Left lung (tissue), 10 donors: Measurements from ENCODE around the gene STON1. TPM values are rescaled to one million over a fixed set of nuclear protein-coding genes. Genes with fewer than 3 reads are reported as not detected.
A peak's percentile ranks its signal among the peaks of the same experiment; 100 is the strongest.
"Not testable (repeated sequence)": the region's sequence is repeated elsewhere in the genome, so short reads cannot be mapped to it uniquely, and the experiment has no call there.

Source experiments
- ATAC-seq: fragments of 200-7000 bp; cut with Tn5 transposase; one replicate; pipeline ENCODE4 v1.9.1; 2020; ENCODE audit warnings: moderate library complexity
- DNase-seq, 4 donors: peaks; one replicate each; pipeline ENCODE4 v3.0.0-alpha.2; 2013 to 2020
- H3K27ac ChIP-seq, 2 donors: fragments of 200-600 bp; sonication (generic) in 1 of 2; one replicate each; pipeline versions ENCODE4 v1.5.0 to v1.8.0; 2020 to 2021
- H3K27me3 ChIP-seq, 2 donors: fragments of 200-600 bp; sonication (generic) in 1 of 2; one replicate each; pipeline versions ENCODE4 v1.5.0 to v1.8.0; 2020 to 2021
- H3K36me3 ChIP-seq, 2 donors: fragments of 200-600 bp; sonication (generic) in 1 of 2; one replicate each; pipeline versions ENCODE4 v1.5.0 to v1.8.0; 2020 to 2021
- H3K4me1 ChIP-seq, 2 donors: fragments of 200-600 bp; one replicate each; pipeline ENCODE4 v1.8.0; 2021
- H3K4me3 ChIP-seq, 2 donors: fragments of 200-600 bp; sonication (generic) in 1 of 2; one replicate each; pipeline versions ENCODE4 v1.5.0 to v1.8.0; 2020 to 2021; ENCODE audit warnings: mild to moderate bottlenecking in 1 of 2
- H3K9me3 ChIP-seq, 2 donors: fragments of 200-600 bp; sonication (generic) in 1 of 2; one replicate each; pipeline versions ENCODE4 v1.5.0 to v1.8.0; 2020 to 2021
- intact Hi-C, 2 donors: fragments of 100-400 bp; cut with DNase I; formaldehyde crosslinking; loops; one replicate each; pipeline versions ENCODE4 v1.11.2 to v1.14.2; 2022
- polyA plus RNA-seq, 6 donors: library from polyadenylated mRNA; unstranded; fragments of 120-200 nt; gene quantifications; one replicate each; pipeline ENCODE4 v1.2.1, GENCODE V29; 2013; ENCODE audit not compliant: insufficient read length in 6 of 6
- total RNA-seq, 2 donors: library from RNA; stranded (reverse); fragmentation: NEBNext Ultra II Directional; extraction: Animal tissue kit (Norgen Biotek cat#: 25700); gene quantifications; one replicate each; pipeline ENCODE4 v1.2.1, GENCODE V29; 2021
- TF ChIP-seq, protein P1 (sequence below), 2 donors: fragments of 200-600 bp; sonication (generic) in 1 of 2; IDR thresholded peaks; one replicate each; pipeline versions ENCODE4 v1.5.0 to v1.8.0; 2021; ENCODE audit warnings: antibody characterized with exemption in 2 of 2
- donor health status: DM: no; HTN: yes; CAD: no.
- donor health status: DM: no; HTN: no; CAD: no.

Gene STON1
- total and polyA plus RNA-seq, 8 donors: 12.4 to 24.3 (median 19.2) TPM

DNA sequence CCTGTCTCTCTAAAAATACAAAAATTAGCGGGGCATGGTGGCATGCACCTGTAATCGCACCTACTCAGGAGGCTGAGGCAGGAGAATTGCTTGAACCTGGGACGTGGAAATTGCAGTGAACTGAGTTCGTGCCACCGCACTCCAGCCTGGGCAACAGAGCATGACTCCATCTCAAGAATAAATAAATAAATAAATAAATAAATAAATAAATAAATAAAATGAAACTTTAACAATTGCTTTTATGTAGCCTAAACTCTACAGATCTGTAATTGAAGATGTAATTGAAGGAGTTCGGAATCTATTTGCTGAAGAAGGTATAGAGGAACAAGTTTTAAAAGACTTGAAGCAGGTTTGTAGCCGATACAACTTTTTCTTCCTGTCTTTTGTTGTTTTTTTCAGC lies 90.7 kb downstream of the STON1 start:
- ATAC-seq (no peak), DNase-seq (no peak)
- Histone ChIP-seq H3K9me3 (no peaks in the 10 kb centered on the region), H3K27ac (no peak overlapping the region), H3K27me3 (no peaks in the 10 kb centered on the region), H3K4me1 (no peaks in the 10 kb centered on the region), H3K4me3 (no peak overlapping the region), H3K36me3 (no peaks in the 10 kb centered on the region)
- intact Hi-C loops: no loop called here
- TF ChIP-seq, protein P1, sequence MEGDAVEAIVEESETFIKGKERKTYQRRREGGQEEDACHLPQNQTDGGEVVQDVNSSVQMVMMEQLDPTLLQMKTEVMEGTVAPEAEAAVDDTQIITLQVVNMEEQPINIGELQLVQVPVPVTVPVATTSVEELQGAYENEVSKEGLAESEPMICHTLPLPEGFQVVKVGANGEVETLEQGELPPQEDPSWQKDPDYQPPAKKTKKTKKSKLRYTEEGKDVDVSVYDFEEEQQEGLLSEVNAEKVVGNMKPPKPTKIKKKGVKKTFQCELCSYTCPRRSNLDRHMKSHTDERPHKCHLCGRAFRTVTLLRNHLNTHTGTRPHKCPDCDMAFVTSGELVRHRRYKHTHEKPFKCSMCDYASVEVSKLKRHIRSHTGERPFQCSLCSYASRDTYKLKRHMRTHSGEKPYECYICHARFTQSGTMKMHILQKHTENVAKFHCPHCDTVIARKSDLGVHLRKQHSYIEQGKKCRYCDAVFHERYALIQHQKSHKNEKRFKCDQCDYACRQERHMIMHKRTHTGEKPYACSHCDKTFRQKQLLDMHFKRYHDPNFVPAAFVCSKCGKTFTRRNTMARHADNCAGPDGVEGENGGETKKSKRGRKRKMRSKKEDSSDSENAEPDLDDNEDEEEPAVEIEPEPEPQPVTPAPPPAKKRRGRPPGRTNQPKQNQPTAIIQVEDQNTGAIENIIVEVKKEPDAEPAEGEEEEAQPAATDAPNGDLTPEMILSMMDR (IDR thresholded peaks at IDR 0.05): no peak

DNA sequence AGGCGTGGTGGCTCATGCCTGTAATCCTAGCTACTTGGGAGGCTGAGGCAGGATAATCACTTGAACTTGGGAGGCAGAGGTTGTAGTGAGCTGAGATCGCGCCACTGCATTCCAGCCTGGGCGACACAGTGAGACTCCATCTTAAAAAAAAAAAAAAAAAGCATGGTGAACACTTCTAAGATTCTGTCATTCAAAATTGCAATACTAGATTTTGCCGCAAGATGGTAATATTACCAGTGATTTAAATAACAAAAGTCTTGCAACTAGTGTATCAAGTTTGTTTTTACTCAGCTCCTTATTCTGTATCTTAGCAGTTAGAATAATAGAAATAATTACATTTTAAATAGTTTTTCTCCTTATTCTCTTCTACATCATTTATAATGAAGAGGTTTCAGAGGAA lies 92.7 kb downstream of the STON1 start:
- DNase-seq, H3K27me3 ChIP-seq, ATAC-seq, H3K9me3 ChIP-seq, H3K4me1 ChIP-seq, intact Hi-C loops, H3K36me3 ChIP-seq, H3K27ac ChIP-seq, H3K4me3 ChIP-seq: not testable (repeated sequence)

DNA sequence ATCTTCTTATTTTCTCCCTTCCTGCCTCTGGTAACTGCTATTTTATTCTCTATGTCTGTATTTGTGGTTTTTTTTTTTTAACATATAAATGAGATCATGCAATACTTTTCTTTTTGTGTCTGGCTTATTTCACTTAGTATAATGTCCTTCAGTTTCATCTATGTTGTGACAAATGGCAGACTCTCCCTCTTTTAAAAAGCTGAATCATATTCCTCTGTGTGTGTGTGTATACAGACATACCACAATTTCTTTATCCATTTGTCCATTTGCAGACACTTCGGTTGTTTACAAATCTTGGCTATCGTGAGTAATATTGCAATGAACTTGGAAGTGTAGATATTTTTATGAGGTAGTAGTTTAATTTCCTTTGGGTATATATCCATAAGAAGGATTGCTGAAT lies 94.7 kb downstream of the STON1 start:
- Histone ChIP-seq H3K36me3 (no peaks in the 10 kb centered on the region), H3K27ac (no peak overlapping the region), H3K27me3 (no peaks in the 10 kb centered on the region), H3K4me3 (no peak overlapping the region), H3K4me1 (no peaks in the 10 kb centered on the region), H3K9me3 (peaks cover 0 to 9% of the 10 kb centered on the region in 2 donors)
- ATAC-seq (no peak), DNase-seq (no peak)
- TF ChIP-seq, protein P1 (IDR thresholded peaks at IDR 0.05): no peak
- intact Hi-C loops: no loop called here

DNA sequence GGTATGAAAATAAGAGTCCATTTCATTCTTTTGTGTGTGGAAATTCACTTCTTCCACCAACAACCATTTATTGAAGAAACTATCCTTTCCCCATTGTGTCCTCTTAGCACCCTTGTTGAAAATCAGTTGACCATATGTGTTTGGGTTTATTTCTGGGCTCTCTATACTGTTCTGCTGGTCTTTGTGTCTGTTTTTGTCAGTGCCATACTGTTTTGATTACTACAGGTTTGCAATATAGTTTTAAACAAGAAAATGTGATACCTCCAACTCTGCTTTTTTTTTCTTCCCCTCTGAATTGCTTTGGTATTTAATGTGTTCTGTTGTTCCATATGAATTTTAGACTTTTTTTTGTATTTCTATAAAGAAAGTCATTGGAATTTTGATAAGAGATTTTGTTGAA lies 96.1 kb downstream of the STON1 start:
- Histone ChIP-seq H3K9me3 (peaks cover 0 to 9% of the 10 kb centered on the region in 2 donors), H3K4me1 (no peaks in the 10 kb centered on the region), H3K27ac (no peak overlapping the region), H3K4me3 (no peak overlapping the region), H3K27me3 (no peaks in the 10 kb centered on the region), H3K36me3 (no peaks in the 10 kb centered on the region)
- intact Hi-C loops: no loop called here
- no peak for ATAC-seq
- TF ChIP-seq, protein P1 (IDR thresholded peaks at IDR 0.05): no peak
- DNase-seq: no peak

DNA sequence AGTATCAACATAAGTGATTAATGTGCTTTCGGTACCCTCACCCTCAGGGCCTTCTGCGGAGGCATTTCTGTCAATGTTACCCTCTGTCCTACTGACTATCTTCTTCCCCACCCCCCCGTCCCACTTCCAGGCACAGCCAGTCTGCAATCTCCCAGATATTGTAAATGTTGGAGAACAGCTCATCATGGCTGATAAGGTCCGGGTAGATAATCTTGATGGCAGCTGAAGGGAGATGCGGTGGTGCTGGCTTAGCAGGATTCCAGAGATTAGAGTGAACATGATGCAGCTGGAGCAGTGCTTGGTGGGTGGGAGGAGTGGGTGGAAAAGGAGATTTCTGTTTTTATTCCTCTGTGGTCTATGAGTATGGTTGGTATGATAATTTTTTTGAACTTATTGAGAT lies 103.2 kb downstream of the STON1 start:
- Histone ChIP-seq H3K36me3 (no peaks in the 10 kb centered on the region), H3K9me3 (peaks cover 0 to 2% of the 10 kb centered on the region in 2 donors), H3K27ac (no peak overlapping the region), H3K4me1 (no peaks in the 10 kb centered on the region), H3K4me3 (no peak overlapping the region), H3K27me3 (no peaks in the 10 kb centered on the region)
- TF ChIP-seq, protein P1 (IDR thresholded peaks at IDR 0.05): no peak
- ATAC-seq: no peak
- peak in 2 of 4 donors; percentile 5 to 9 for DNase-seq
- intact Hi-C loops: no loop called here

DNA sequence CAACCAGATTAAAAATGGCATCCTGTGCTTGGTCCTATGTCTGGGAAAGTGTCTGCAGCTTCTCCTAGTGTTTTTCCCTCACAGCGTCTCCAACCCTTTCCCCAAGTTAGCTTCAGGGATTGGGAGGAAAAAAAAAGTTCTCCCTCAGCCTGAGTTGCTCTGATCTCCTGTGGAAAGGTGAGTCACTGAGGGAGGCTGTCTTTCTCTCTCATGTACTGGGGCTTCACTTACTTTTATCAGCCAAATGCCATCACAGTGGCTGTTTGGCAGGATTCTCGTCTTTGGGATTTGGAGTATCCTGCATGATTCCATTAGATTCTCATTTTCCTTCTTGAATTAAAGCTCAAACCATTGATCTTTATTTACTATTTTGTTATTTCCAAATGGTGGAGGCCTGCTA lies 105.8 kb downstream of the STON1 start:
- Histone ChIP-seq H3K27me3 (no peaks in the 10 kb centered on the region), H3K36me3 (no peaks in the 10 kb centered on the region), H3K9me3 (peaks cover 0 to 2% of the 10 kb centered on the region in 2 donors), H3K27ac (no peak overlapping the region), H3K4me3 (no peak overlapping the region), H3K4me1 (no peaks in the 10 kb centered on the region)
- DNase-seq (no peak), ATAC-seq (no peak)
- TF ChIP-seq, protein P1 (IDR thresholded peaks at IDR 0.05): no peak
- intact Hi-C loops: no loop called here
